ENCODE data around the gene MATR3.

- TF ChIP-seq POLR2AphosphoS5 (IDR thresholded peaks at IDR 0.05) (no peak), EP300 (conservative IDR thresholded peaks at IDR 0.05; ENCODE audit: poor library complexity, severe bottlenecking) (no peak), CTCF (IDR thresholded peaks at IDR 0.05; ENCODE audit: poor library complexity, severe bottlenecking) (no peak), REST (IDR thresholded peaks at IDR 0.05; ENCODE audit: borderline replicate concordance) (no peak), MXI1 (conservative IDR thresholded peaks at IDR 0.05; ENCODE audit: poor library complexity, severe bottlenecking) (no peak), EZH2 (IDR thresholded peaks at IDR 0.05; ENCODE audit: borderline replicate concordance, insufficient read depth, low read length, poor library complexity, severe bottlenecking) (no peak), RAD21 (conservative IDR thresholded peaks at IDR 0.05) (no peak)
These were observed 64.5 kb downstream of the MATR3 start for GRCh38 chr5:139358064-139358463.
